Measurements from ENCODE around the gene MBD6. TPM values are rescaled to one million over a fixed set of nuclear protein-coding genes. Genes with fewer than 3 reads are reported as not detected.
A peak's percentile ranks its signal among the peaks of the same experiment; 100 is the strongest.

The MBD6 gene
- polyA plus RNA-seq, 3 donors, result 2.4 to 47.7 (median 2.6) TPM

DNA sequence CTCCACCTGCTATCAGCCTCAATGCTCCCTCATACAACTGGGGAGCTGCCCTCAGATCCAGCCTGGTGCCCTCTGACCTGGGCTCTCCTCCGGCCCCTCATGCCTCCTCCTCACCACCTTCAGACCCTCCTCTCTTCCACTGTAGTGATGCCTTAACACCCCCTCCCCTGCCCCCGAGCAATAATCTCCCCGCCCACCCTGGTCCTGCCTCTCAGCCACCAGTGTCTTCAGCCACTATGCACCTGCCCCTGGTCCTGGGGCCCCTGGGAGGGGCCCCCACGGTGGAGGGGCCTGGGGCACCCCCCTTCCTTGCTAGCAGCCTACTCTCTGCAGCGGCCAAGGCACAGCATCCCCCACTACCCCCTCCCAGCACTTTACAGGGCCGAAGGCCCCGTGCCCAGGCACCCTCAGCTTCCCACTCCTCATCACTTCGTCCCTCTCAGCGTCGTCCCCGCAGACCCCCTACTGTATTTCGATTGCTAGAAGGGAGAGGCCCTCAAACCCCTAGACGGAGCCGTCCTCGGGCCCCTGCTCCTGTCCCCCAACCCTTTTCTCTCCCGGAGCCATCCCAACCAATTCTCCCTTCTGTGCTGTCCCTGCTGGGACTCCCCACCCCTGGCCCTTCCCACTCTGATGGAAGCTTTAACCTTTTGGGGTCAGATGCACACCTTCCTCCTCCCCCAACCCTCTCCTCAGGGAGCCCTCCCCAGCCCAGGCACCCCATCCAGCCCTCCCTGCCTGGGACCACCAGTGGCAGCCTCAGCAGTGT lies 3.2 kb downstream of the MBD6 start:
- Mint-ChIP-seq H3K27me3 (ENCODE audit: low read depth in 3 of 3) (no peaks in the 10 kb centered on the region), H3K4me3 (no peak overlapping the region), H3K27ac (peak overlapping the region in 3 of 7 donors; percentile 46 to 71 (median 58)), H3K36me3 (peaks cover 52 to 68% of the 10 kb centered on the region in 2 donors), H3K9me3 (peaks cover 0 to 2% (median 0%) of the 10 kb centered on the region in 7 donors), H3K4me1 (peaks cover 32% of the 10 kb centered on the region)
- WGBS (ENCODE audit: insufficient coverage), result 83% methylated on average over 7 of the region's 16 CpGs
- Histone ChIP-seq H3K79me2 (ENCODE audit: insufficient read depth, low read length) (peaks cover 46% of the 10 kb centered on the region), H3K9ac (ENCODE audit: insufficient read depth, low read length, poor library complexity, severe bottlenecking) (no peak overlapping the region), H3K27ac (ENCODE audit: low read depth in 1 of 2, low read length in 2 of 2) (peak overlapping the region in 1 of 2 donors; percentile 91), H4K20me1 (ENCODE audit: insufficient read depth, low read length) (peaks cover 77% of the 10 kb centered on the region), H3K9me3 (replicated peaks in 1 of 2; ENCODE audit: control insufficient read depth in 1 of 2, insufficient read depth in 1 of 2, low read length in 2 of 2) (no peaks in the 10 kb centered on the region), H2AFZ (ENCODE audit: insufficient read depth, low read depth, low read length, poor library complexity, severe bottlenecking) (no peak overlapping the region), H3K4me3 (replicated peaks in 1 of 3; ENCODE audit: low read depth in 2 of 3, low read length in 3 of 3) (no peak overlapping the region), H3K27me3 (ENCODE audit: control insufficient read depth in 2 of 2, insufficient read depth in 2 of 2, low read length in 2 of 2) (no peaks in the 10 kb centered on the region), H3K4me1 (ENCODE audit: control insufficient read depth in 1 of 2, insufficient read depth in 2 of 2, low read length in 2 of 2) (peaks cover 32 to 40% of the 10 kb centered on the region in 2 donors), H3K36me3 (replicated peaks in 1 of 2; ENCODE audit: control insufficient read depth in 1 of 2, insufficient read depth in 2 of 2, low read length in 2 of 2) (peaks cover 65 to 67% of the 10 kb centered on the region in 2 donors), H3K4me2 (replicated peaks; ENCODE audit: extremely low read depth, low read length, poor library complexity, severe bottlenecking) (no peak overlapping the region)
- TF ChIP-seq, protein P1, sequence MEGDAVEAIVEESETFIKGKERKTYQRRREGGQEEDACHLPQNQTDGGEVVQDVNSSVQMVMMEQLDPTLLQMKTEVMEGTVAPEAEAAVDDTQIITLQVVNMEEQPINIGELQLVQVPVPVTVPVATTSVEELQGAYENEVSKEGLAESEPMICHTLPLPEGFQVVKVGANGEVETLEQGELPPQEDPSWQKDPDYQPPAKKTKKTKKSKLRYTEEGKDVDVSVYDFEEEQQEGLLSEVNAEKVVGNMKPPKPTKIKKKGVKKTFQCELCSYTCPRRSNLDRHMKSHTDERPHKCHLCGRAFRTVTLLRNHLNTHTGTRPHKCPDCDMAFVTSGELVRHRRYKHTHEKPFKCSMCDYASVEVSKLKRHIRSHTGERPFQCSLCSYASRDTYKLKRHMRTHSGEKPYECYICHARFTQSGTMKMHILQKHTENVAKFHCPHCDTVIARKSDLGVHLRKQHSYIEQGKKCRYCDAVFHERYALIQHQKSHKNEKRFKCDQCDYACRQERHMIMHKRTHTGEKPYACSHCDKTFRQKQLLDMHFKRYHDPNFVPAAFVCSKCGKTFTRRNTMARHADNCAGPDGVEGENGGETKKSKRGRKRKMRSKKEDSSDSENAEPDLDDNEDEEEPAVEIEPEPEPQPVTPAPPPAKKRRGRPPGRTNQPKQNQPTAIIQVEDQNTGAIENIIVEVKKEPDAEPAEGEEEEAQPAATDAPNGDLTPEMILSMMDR (IDR thresholded peaks at IDR 0.05), result no peak
- intact Hi-C loops (cut with micrococcal nuclease), result no loop called here
- no peak for DNase-seq

GRCh38 chr12:57526477-57527126 lies 4.0 kb downstream of the MBD6 start:
- Mint-ChIP-seq H3K4me1 (peaks cover 24% of the 10 kb centered on the region), H3K36me3 (peaks cover 57 to 76% of the 10 kb centered on the region in 2 donors), H3K9me3 (peaks cover 0 to 2% (median 0%) of the 10 kb centered on the region in 7 donors), H3K4me3 (peak overlapping the region in 1 of 2 donors; percentile 24), H3K27ac (peak overlapping the region in 4 of 7 donors; percentile 14 to 62 (median 44)), H3K27me3 (ENCODE audit: low read depth in 3 of 3) (no peaks in the 10 kb centered on the region)
- no peak for DNase-seq
- Histone ChIP-seq H4K20me1 (ENCODE audit: insufficient read depth, low read length) (peaks cover 78% of the 10 kb centered on the region), H3K9me3 (replicated peaks in 1 of 2; ENCODE audit: control insufficient read depth in 1 of 2, insufficient read depth in 1 of 2, low read length in 2 of 2) (no peaks in the 10 kb centered on the region), H3K79me2 (ENCODE audit: insufficient read depth, low read length) (peaks cover 46% of the 10 kb centered on the region), H3K4me2 (replicated peaks; ENCODE audit: extremely low read depth, low read length, poor library complexity, severe bottlenecking) (no peak overlapping the region), H2AFZ (ENCODE audit: insufficient read depth, low read depth, low read length, poor library complexity, severe bottlenecking) (no peak overlapping the region), H3K9ac (ENCODE audit: insufficient read depth, low read length, poor library complexity, severe bottlenecking) (no peak overlapping the region), H3K4me3 (replicated peaks in 1 of 3; ENCODE audit: low read depth in 2 of 3, low read length in 3 of 3) (no peak overlapping the region), H3K36me3 (replicated peaks in 1 of 2; ENCODE audit: control insufficient read depth in 1 of 2, insufficient read depth in 2 of 2, low read length in 2 of 2) (peaks cover 73% of the 10 kb centered on the region in 2 donors), H3K27ac (ENCODE audit: low read depth in 1 of 2, low read length in 2 of 2) (peak overlapping the region in 1 of 2 donors; percentile 56), H3K4me1 (ENCODE audit: control insufficient read depth in 1 of 2, insufficient read depth in 2 of 2, low read length in 2 of 2) (peaks cover 24 to 32% of the 10 kb centered on the region in 2 donors), H3K27me3 (ENCODE audit: control insufficient read depth in 2 of 2, insufficient read depth in 2 of 2, low read length in 2 of 2) (no peaks in the 10 kb centered on the region)
- WGBS (ENCODE audit: insufficient coverage), result 92% methylated on average over 2 of the region's 4 CpGs
- intact Hi-C loops (cut with micrococcal nuclease), result no loop called here
- TF ChIP-seq, protein P1 (IDR thresholded peaks at IDR 0.05), result no peak

Data from CD14-positive monocyte (primary cell).